Peyer's patch (tissue), 4 donors: Measurements from ENCODE around the gene FFAR3. TPM values are rescaled to one million over a fixed set of nuclear protein-coding genes. Genes with fewer than 3 reads are reported as not detected.
A peak's percentile ranks its signal among the peaks of the same experiment; 100 is the strongest.

Experiments
- DNase-seq, 3 donors: peaks; one replicate each; pipeline ENCODE4 v3.0.0-alpha.2; 2017 to 2019
- H3K27ac ChIP-seq, 4 donors: fragments of 200-600 bp; sonication (generic); one replicate each; pipeline ENCODE4 v1.5.1; 2016 to 2019
- H3K27me3 ChIP-seq, 2 donors: fragments of 200-600 bp; sonication (generic); one replicate each; pipeline ENCODE4 v1.5.1; 2019
- H3K36me3 ChIP-seq, 3 donors: fragments of 200-600 bp; sonication (generic); one replicate each; pipeline ENCODE4 v1.5.1; 2016 to 2019
- H3K4me1 ChIP-seq, 4 donors: fragments of 200-600 bp; sonication (generic); one replicate each; pipeline ENCODE4 v1.5.1; 2016 to 2019
- H3K4me3 ChIP-seq, 4 donors: fragments of 200-600 bp; sonication (generic); 1 replicate in 3 of 4; 2 replicates in 1 of 4; pipeline ENCODE4 v1.5.1; 2016 to 2019; ENCODE audit warnings: mild to moderate bottlenecking in 1 of 4
- H3K9me3 ChIP-seq, 4 donors: fragments of 200-600 bp; sonication (generic); one replicate each; pipeline ENCODE4 v1.5.1; 2016 to 2019; ENCODE audit warnings: mild to moderate bottlenecking in 1 of 4
- CTCF ChIP-seq, 6 experiments: fragments of 450-650 bp in 4 of 6; fragments of 200-600 bp in 2 of 6; sonication (generic) in 1 of 6; IDR thresholded peaks; one replicate each; pipeline ENCODE4 v1.5.1; 2017 to 2019; ENCODE audit warnings: antibody characterized with exemption in 6 of 6, mild to moderate bottlenecking in 3 of 6, moderate library complexity in 1 of 6
- POLR2A ChIP-seq, 2 donors: fragments of 450-650 bp; IDR thresholded peaks; one replicate each; pipeline ENCODE4 v1.5.1; 2017; ENCODE audit warnings: antibody characterized with exemption in 2 of 2, mild to moderate bottlenecking in 2 of 2, moderate library complexity in 2 of 2
- total RNA-seq, 4 donors: library from RNA; depleted of rRNA; stranded (reverse); fragments of >200 nt; gene quantifications; one replicate each; pipeline ENCODE4 v1.1.0, GENCODE V29; 2016

Gene FFAR3
- total RNA-seq, 4 donors from 2014 or later: 1.1 TPM; not detected in 3

GRCh38 chr19:35408284-35409171 lies 50.3 kb downstream of the FFAR3 start:
- TF ChIP-seq POLR2A (IDR thresholded peaks at IDR 0.05): no peak
- no peak for TF ChIP-seq CTCF (IDR thresholded peaks at IDR 0.05)
- peak in 1 of 3 donors; percentile 41 for DNase-seq
- Histone ChIP-seq H3K27me3 (no peaks in the 10 kb centered on the region), H3K4me1 (no peaks in the 10 kb centered on the region), H3K36me3 (no peaks in the 10 kb centered on the region), H3K9me3 (no peaks in the 10 kb centered on the region), H3K27ac (no peak overlapping the region), H3K4me3 (no peak overlapping the region)

GRCh38 chr19:35409191-35409590 lies 50.9 kb downstream of the FFAR3 start:
- TF ChIP-seq POLR2A (IDR thresholded peaks at IDR 0.05) (no peak), CTCF (IDR thresholded peaks at IDR 0.05) (no peak)
- DNase-seq: peak in 1 of 3 donors; percentile 33
- Histone ChIP-seq H3K36me3 (no peaks in the 10 kb centered on the region), H3K9me3 (no peaks in the 10 kb centered on the region), H3K27ac (no peak overlapping the region), H3K4me3 (no peak overlapping the region), H3K4me1 (no peaks in the 10 kb centered on the region), H3K27me3 (no peaks in the 10 kb centered on the region)

Other genes with a start within 250 kb of the FFAR3 start
- 1,000 to 10,000 TPM in 3 of 4 donors, 10 to 100 TPM in 1; 33.0 to 1,418 (median 1,063) TPM for gene FXYD3, start 242.6 kb upstream of the FFAR3 start, total RNA-seq
- 10 to 100 TPM in 2 of 4 donors, 1 to 10 TPM in 2; 6.1 to 37.3 (median 14.4) TPM for gene LGI4, start 223.4 kb upstream of the FFAR3 start, total RNA-seq
- gene FXYD1, start 219.6 kb upstream of the FFAR3 start, total RNA-seq: 10 to 100 TPM in 2 of 4 donors, not detected in 2; 12.3 to 12.7 TPM
- not detected for gene FXYD7, start 215.2 kb upstream of the FFAR3 start, total RNA-seq
- gene FXYD5, start 203.7 kb upstream of the FFAR3 start, total RNA-seq: 10 to 100 TPM in 3 of 4 donors, 1 to 10 TPM in 1; 6.0 to 67.7 (median 22.2) TPM
- gene FAM187B, start 129.7 kb upstream of the FFAR3 start, total RNA-seq: not detected
- 100 to 1,000 TPM in 3 of 4 donors, 10 to 100 TPM in 1; 28.9 to 214 (median 188) TPM for gene LSR, start 109.5 kb upstream of the FFAR3 start, total RNA-seq
- 100 to 1,000 TPM; 112 to 201 (median 142) TPM for gene USF2, start 89.5 kb upstream of the FFAR3 start, total RNA-seq
- gene HAMP, start 75.9 kb upstream of the FFAR3 start, total RNA-seq: not detected
- gene MAG, start 66.3 kb upstream of the FFAR3 start, total RNA-seq: 1 to 10 TPM in 1 of 4 donors, not detected in 3; 3.8 TPM
- gene CD22, start 29.3 kb upstream of the FFAR3 start, total RNA-seq: 100 to 1,000 TPM in 1 of 4 donors, 10 to 100 TPM in 2, not detected in 1; 10.9 to 207 (median 15.7) TPM
- gene FFAR1, start 10.6 kb upstream of the FFAR3 start, total RNA-seq: 1 to 10 TPM in 1 of 4 donors, under 1 TPM in 1, not detected in 2; 0.66 to 1.6 TPM
- gene GPR42, start 12.6 kb downstream of the FFAR3 start, total RNA-seq: under 1 TPM in 1 of 4 donors, not detected in 3; 0.70 TPM
- gene FFAR2, start 89.8 kb downstream of the FFAR3 start, total RNA-seq: 1 to 10 TPM in 2 of 4 donors, under 1 TPM in 1, not detected in 1; 0.80 to 1.8 (median 1.0) TPM
- gene KRTDAP, start 132.0 kb downstream of the FFAR3 start, total RNA-seq: not detected
- gene DMKN, start 155.2 kb downstream of the FFAR3 start, total RNA-seq: 10 to 100 TPM in 2 of 4 donors, 1 to 10 TPM in 1, not detected in 1; 1.9 to 29.7 (median 10.7) TPM
- gene SBSN, start 169.9 kb downstream of the FFAR3 start, total RNA-seq: 1 to 10 TPM in 1 of 4 donors, not detected in 3; 1.0 TPM
- gene GAPDHS, start 175.0 kb downstream of the FFAR3 start, total RNA-seq: under 1 TPM in 1 of 4 donors, not detected in 3; 0.54 TPM
- 10 to 100 TPM; 34.9 to 59.4 (median 50.9) TPM for gene TMEM147, start 187.2 kb downstream of the FFAR3 start, total RNA-seq
- gene ATP4A, start 205.2 kb downstream of the FFAR3 start, total RNA-seq: not detected
- not detected for gene PMIS2, start 227.7 kb downstream of the FFAR3 start, total RNA-seq